HCT116 (cell line): ENCODE measurements around the gene TAF4. TPM values are rescaled to one million over a fixed set of nuclear protein-coding genes. Genes with fewer than 3 reads are reported as not detected.

Source experiments
- ATAC-seq: fragments of 200-7000 bp; cut with Tn5 transposase; 2 replicates; pipeline ENCODE4 v1.9.1; 2020; ENCODE audit warnings: mild to moderate bottlenecking, moderate library complexity
- BruUV-seq: library from RNA; stranded (reverse); fragments of 400-500 nt; replicated peaks from 2 replicates; lab custom pipeline; 2021; lab: Mats Ljungman, UMichigan
- CTCF ChIA-PET: fragments of 300-600 bp; sonication (Branson Sonifier 250); formaldehyde crosslinking; loops from one replicate; lab custom pipeline; 2021; ENCODE audit warnings: antibody characterized with exemption; lab: Charles Lee
- POLR2A ChIA-PET: fragments of 300-600, 350-600 bp; sonication (Branson Sonifier 250); formaldehyde crosslinking; loops from one replicate; lab custom pipeline; 2021; ENCODE audit warnings: antibody characterized with exemption; lab: Charles Lee
- RAD21 ChIA-PET, 2 experiments: fragments of 300-600 bp; sonication (Branson Sonifier 250); formaldehyde crosslinking; loops; one replicate each; lab custom pipeline; 2023; ENCODE audit warnings: low total read pairs in 2 of 2; ENCODE audit not compliant: uncharacterized antibody in 2 of 2, unreplicated experiment in 2 of 2, low non-redundant PET in 1 of 2; lab: Charles Lee
- DNase-seq: peaks from one replicate; pipeline ENCODE4 v3.0.0-alpha.2; 2010; ENCODE audit warnings: low read depth, low spot score
- H2AFZ ChIP-seq: fragments of 200-600 bp; shearing (Covaris generic), sonication (generic); 2 replicates; pipeline ENCODE4 v1.6.1; 2017; ENCODE audit warnings: low read depth, mixed run types, mixed read lengths, antibody characterized with exemption, low read length; ENCODE audit not compliant: poor library complexity, severe bottlenecking
- H3K27ac ChIP-seq: 2 replicates; pipeline ENCODE4 v1.5.1; 2012; ENCODE audit warnings: low read depth, low read length
- H3K27me3 ChIP-seq: fragments of 200-600 bp; sonication (generic); 2 replicates; pipeline ENCODE4 v1.6.1; 2016; ENCODE audit warnings: mixed run types, low read length, mixed read lengths; ENCODE audit not compliant: insufficient read depth
- H3K36me3 ChIP-seq, 2 experiments: fragments of 200-500 bp in 1 of 2; fragments of 200-600 bp in 1 of 2; sonication (Bioruptor generic) in 1 of 2; sonication (generic) in 1 of 2; 2 replicates each; pipeline versions ENCODE4 v1.5.1 to v1.6.1; 2014 to 2016; ENCODE audit warnings: low read length in 2 of 2, inconsistent platforms in 1 of 2, mixed read lengths in 1 of 2, mixed run types in 1 of 2; ENCODE audit not compliant: insufficient read depth in 2 of 2, control insufficient read depth in 1 of 2
- H3K4me1 ChIP-seq, 2 experiments: fragments of 200-600 bp in 1 of 2; sonication (generic) in 1 of 2; 2 replicates each; pipeline versions ENCODE4 v1.5.1 to v1.6.1; 2012 to 2017; ENCODE audit warnings: low read length in 2 of 2, inconsistent platforms in 1 of 2, mild to moderate bottlenecking in 1 of 2, mixed read lengths in 1 of 2, mixed run types in 1 of 2, moderate library complexity in 1 of 2; ENCODE audit not compliant: insufficient read depth in 2 of 2, control insufficient read depth in 1 of 2
- H3K4me2 ChIP-seq: fragments of 200-600 bp; sonication (generic); 2 replicates; pipeline ENCODE4 v1.6.1; 2017; ENCODE audit warnings: mixed run types, low read length, mixed read lengths
- H3K4me3 ChIP-seq, 2 experiments: fragments of 200-600 bp in 1 of 2; sonication (generic) in 1 of 2; replicated peaks in 1 of 2; 2 replicates each; pipeline ENCODE4 v1.5.1; 2011 to 2016; ENCODE audit warnings: low read length in 2 of 2, control low read depth in 1 of 2, low read depth in 1 of 2, mild to moderate bottlenecking in 1 of 2, mixed read lengths in 1 of 2, mixed run types in 1 of 2
- H3K79me2 ChIP-seq: fragments of 200-600 bp; sonication (generic); 2 replicates; pipeline ENCODE4 v1.6.1; 2017; ENCODE audit warnings: mild to moderate bottlenecking, mixed run types, low read length, moderate library complexity, mixed read lengths; ENCODE audit not compliant: insufficient read depth
- H3K9ac ChIP-seq: fragments of 200-600 bp; sonication (generic); 2 replicates; pipeline ENCODE4 v1.6.1; 2016; ENCODE audit warnings: low read length, mixed read lengths
- H3K9me2 ChIP-seq: fragments of 200-600 bp; sonication (generic), shearing (Covaris generic); 2 replicates; pipeline ENCODE4 v1.6.1; 2017; ENCODE audit warnings: mixed run types, mild to moderate bottlenecking, moderate library complexity; ENCODE audit not compliant: insufficient read depth
- H3K9me3 ChIP-seq, 2 experiments: fragments of 200-500 bp in 1 of 2; fragments of 200-600 bp in 1 of 2; sonication (Bioruptor generic) in 1 of 2; sonication (generic) in 1 of 2; 2 replicates each; pipeline ENCODE4 v1.6.1; 2014 to 2017; ENCODE audit warnings: low read length in 2 of 2, mixed read lengths in 2 of 2, inconsistent platforms in 1 of 2, low read depth in 1 of 2, mild to moderate bottlenecking in 1 of 2, mixed run types in 1 of 2, moderate library complexity in 1 of 2; ENCODE audit not compliant: control insufficient read depth in 1 of 2, insufficient read depth in 1 of 2
- H4K20me1 ChIP-seq: fragments of 200-600 bp; sonication (generic), shearing (Covaris generic); 2 replicates; pipeline ENCODE4 v1.6.1; 2017; ENCODE audit warnings: mixed run types, mild to moderate bottlenecking, moderate library complexity; ENCODE audit not compliant: insufficient read depth
- ATF3 ChIP-seq: IDR thresholded peaks from 2 replicates; pipeline ENCODE4 v1.6.1; 2012
- CBX3 ChIP-seq: IDR thresholded peaks from 2 replicates; pipeline ENCODE4 v1.6.1; 2012; ENCODE audit warnings: low read depth
- CTCF ChIP-seq, 3 experiments: fragments of 200-600 bp in 1 of 3; sonication (generic) in 1 of 3; IDR thresholded peaks in 2 of 3; conservative IDR thresholded peaks in 1 of 3; 2 replicates each; pipeline ENCODE4 v1.5.1; 2012 to 2017; ENCODE audit warnings: low read depth in 2 of 3, low read length in 2 of 3, antibody characterized with exemption in 1 of 3, borderline replicate concordance in 1 of 3, control low read depth in 1 of 3, mild to moderate bottlenecking in 1 of 3, mixed read lengths in 1 of 3, mixed run types in 1 of 3, moderate library complexity in 1 of 3; ENCODE audit not compliant: insufficient read depth in 1 of 3
- EZH2 ChIP-seq: fragments of 200-600 bp; sonication (generic); IDR thresholded peaks from 2 replicates; pipeline ENCODE4 v1.6.1; 2017; ENCODE audit warnings: antibody characterized with exemption, mixed run types
- FOSL1 ChIP-seq: IDR thresholded peaks from 2 replicates; pipeline ENCODE4 v1.6.1; 2012; ENCODE audit warnings: low read depth
- JUND ChIP-seq: IDR thresholded peaks from 2 replicates; pipeline ENCODE4 v1.6.1; 2012
- POLR2A ChIP-seq: IDR thresholded peaks from 2 replicates; pipeline ENCODE4 v1.7.0; 2011; ENCODE audit warnings: borderline replicate concordance; ENCODE audit not compliant: insufficient read depth, insufficient read length; ENCODE audit errors: extremely low read depth
- SP1 ChIP-seq: IDR thresholded peaks from 2 replicates; pipeline ENCODE4 v1.6.1; 2012; ENCODE audit warnings: low read depth
- SRF ChIP-seq: IDR thresholded peaks from 2 replicates; pipeline ENCODE4 v1.6.1; 2012; ENCODE audit warnings: low read depth
- TCF7L2 ChIP-seq: IDR thresholded peaks from 2 replicates; pipeline ENCODE4 v1.7.0; 2011; ENCODE audit warnings: borderline replicate concordance, inconsistent platforms; ENCODE audit not compliant: insufficient read depth, insufficient read length; ENCODE audit errors: extremely low read depth
- intact Hi-C: fragments of 100-400 bp; cut with micrococcal nuclease; formaldehyde crosslinking; loops from 2 replicates; pipeline ENCODE4 v1.10.0; 2022
- total RNA-seq: library from RNA; stranded (reverse); gene quantifications from one replicate; pipeline ENCODE4 v1.2.1, GENCODE V29; 2021; ENCODE audit not compliant: unreplicated experiment

Gene TAF4
- total RNA-seq, 1 experiment from 2014 or later: 26.8 TPM

DNA sequence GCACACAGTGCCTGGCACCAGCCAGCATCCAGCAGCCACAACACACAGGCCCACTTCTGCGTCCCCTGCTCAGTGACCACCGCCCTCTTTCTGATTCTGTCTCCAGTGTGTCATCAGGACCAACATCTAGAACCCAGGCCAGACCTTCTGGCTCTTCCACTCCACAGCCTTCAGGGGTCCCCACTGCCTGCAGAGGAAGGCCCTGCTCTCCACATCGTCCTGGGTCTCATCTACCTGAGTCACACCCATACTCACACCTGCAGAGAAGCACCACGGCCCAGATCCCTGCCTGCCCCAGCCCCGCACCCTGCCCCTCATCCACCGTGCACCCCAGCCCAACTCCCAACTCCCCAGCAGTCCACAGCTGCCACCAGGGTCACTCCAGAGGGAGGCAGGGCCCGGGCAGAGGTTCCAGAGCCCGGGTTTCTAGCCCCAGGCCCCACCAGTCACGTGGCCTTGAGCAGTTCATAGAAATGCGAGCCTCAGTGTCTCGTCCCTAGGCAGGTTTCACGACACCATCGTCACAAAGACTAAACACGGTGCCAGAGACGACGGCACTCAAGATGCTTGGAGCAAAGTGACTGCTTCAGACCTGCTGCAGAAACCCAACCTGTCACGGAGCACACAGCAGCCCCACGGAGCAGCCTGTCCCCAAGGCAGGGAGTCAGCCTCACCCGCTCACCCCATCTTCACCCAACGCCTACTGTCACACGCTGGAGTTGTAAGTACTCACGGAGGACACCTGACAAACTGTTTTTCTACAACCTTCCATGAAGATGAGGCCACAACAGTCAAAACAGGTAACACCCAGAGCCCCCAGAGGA, 16.1 kb downstream of the TAF4 start:
- no peak for TF ChIP-seq SRF
- no peak for TF ChIP-seq ATF3
- TF ChIP-seq TCF7L2: no peak
- no peak for TF ChIP-seq POLR2A
- no peak for TF ChIP-seq JUND
- TF ChIP-seq SP1: no peak
- no peak for TF ChIP-seq FOSL1
- TF ChIP-seq CTCF (IDR thresholded peaks at IDR 0.05 in 2 of 3, conservative IDR thresholded peaks at IDR 0.05 in 1 of 3; ENCODE audit: borderline replicate concordance in 1 of 3, insufficient read depth in 1 of 3, low read depth in 2 of 3, low read length in 2 of 3): no peak
- TF ChIP-seq CBX3: no peak
- TF ChIP-seq EZH2: no peak
- H2AFZ ChIP-seq: no peak overlapping the region
- H3K36me3 ChIP-seq: no peaks in the 10 kb centered on the region; a peak in 2 of 4 replicates
- RAD21 ChIA-PET: no interaction called here
- no peaks in the 10 kb centered on the region for H3K9me2 ChIP-seq
- no TSS peak for BruUV-seq
- no peak overlapping the region for H3K4me2 ChIP-seq
- H3K9me3 ChIP-seq: no peaks in the 10 kb centered on the region
- ATAC-seq (no peak), DNase-seq (no peak)
- no peaks in the 10 kb centered on the region for H4K20me1 ChIP-seq
- no peaks in the 10 kb centered on the region for H3K4me1 ChIP-seq
- H3K27ac ChIP-seq: no peak overlapping the region
- H3K79me2 ChIP-seq: peaks cover 90% of the 10 kb centered on the region
- intact Hi-C loops: no loop called here
- H3K9ac ChIP-seq: no peak overlapping the region
- no peak overlapping the region for H3K4me3 ChIP-seq
- no peaks in the 10 kb centered on the region for H3K27me3 ChIP-seq
- CTCF ChIA-PET: no interaction called here
- POLR2A ChIA-PET: no interaction called here
